SK-N-MC (cell line): ENCODE measurements around the gene RALGDS.

Source experiments
- DNase-seq: peaks from one replicate; pipeline ENCODE4 v3.0.0-alpha.2; 2011; ENCODE audit warnings: low read depth, low spot score
- H3K27ac ChIP-seq: fragments of 200-600 bp; sonication (generic); 2 replicates; pipeline ENCODE4 v1.5.1; 2016; ENCODE audit warnings: mixed run types
- H3K36me3 ChIP-seq: fragments of 200-600 bp; sonication (generic); 2 replicates; pipeline ENCODE4 v1.6.1; 2017; ENCODE audit warnings: antibody characterized with exemption, low read length, mixed read lengths; ENCODE audit not compliant: insufficient read depth
- H3K4me3 ChIP-seq: fragments of 200-600 bp; sonication (generic); 2 replicates; pipeline ENCODE4 v1.5.1; 2016
- H3K9ac ChIP-seq: fragments of 200-600 bp; sonication (generic); 2 replicates; pipeline ENCODE4 v1.8.0; 2017; ENCODE audit warnings: mixed run types, mixed read lengths; ENCODE audit not compliant: insufficient read length
- H3K9me3 ChIP-seq: fragments of 200-600 bp; sonication (generic); 2 replicates; pipeline ENCODE4 v1.6.1; 2017; ENCODE audit warnings: low read depth, mild to moderate bottlenecking, antibody characterized with exemption, low read length, moderate library complexity, mixed read lengths
- EZH2 ChIP-seq: fragments of 200-600 bp; sonication (generic); IDR thresholded peaks from one replicate; pipeline ENCODE4 v1.6.1; 2017; ENCODE audit warnings: antibody characterized with exemption
- FOXP2 ChIP-seq: optimal IDR thresholded peaks from 2 replicates; pipeline ENCODE3; 2011; ENCODE audit warnings: mild to moderate bottlenecking, moderate library complexity; ENCODE audit not compliant: insufficient read depth; ENCODE audit errors: extremely low read length, control extremely low read depth
- POLR2AphosphoS5 ChIP-seq: IDR thresholded peaks from 2 replicates; pipeline ENCODE4 v1.6.1; 2012; ENCODE audit warnings: mild to moderate bottlenecking, low read depth, low read length, borderline replicate concordance

The RALGDS gene

DNA sequence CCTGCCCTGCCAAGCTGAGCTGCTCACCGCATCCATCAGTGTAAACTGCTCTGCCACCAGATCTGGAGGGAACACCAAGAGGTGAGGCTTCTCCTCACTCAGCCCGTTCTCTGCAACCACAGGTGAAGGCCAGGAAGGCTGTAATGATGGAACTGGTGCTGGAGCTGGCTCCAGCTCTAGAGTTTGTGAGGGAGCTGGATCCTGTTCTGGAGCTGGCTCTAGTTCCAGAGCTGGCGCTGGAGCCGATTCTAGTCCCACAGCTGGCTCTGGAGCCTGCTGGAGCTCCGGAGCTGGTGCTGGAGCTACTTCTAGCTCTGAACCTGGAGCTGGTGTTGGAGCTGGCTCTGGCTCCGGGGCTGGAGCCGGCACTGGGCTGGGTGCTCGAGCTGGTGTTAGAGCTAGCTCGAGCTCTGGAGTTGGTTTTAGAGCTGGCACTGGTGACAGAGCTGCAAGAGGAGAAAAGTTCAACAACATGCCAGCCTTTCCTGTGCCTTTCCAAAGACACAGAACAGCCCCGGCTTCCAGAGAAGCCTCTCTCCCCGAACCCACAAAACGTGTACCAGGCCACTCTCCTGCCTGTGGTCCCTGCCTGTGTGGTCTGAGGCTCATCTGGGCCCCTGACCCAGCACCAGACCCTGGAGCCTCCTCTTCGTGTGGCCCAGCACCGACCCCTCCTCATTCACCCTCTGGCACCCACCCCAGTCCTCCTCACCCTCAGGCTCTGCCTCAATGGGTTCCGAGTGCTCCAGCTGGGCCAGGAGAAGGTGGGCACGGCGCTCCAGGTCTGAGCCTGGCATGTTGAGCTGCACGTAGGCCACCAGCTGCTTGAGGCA, 12.9 kb downstream of the RALGDS start:
- no peak overlapping the region for H3K9ac ChIP-seq
- no peak overlapping the region for H3K27ac ChIP-seq
- DNase-seq = no peak
- H3K4me3 ChIP-seq = no peak overlapping the region
- H3K36me3 ChIP-seq = peaks cover 20% of the 10 kb centered on the region; the same call in 1 of the 2 replicates
- TF ChIP-seq POLR2AphosphoS5 = no peak
- no peaks in the 10 kb centered on the region for H3K9me3 ChIP-seq

DNA sequence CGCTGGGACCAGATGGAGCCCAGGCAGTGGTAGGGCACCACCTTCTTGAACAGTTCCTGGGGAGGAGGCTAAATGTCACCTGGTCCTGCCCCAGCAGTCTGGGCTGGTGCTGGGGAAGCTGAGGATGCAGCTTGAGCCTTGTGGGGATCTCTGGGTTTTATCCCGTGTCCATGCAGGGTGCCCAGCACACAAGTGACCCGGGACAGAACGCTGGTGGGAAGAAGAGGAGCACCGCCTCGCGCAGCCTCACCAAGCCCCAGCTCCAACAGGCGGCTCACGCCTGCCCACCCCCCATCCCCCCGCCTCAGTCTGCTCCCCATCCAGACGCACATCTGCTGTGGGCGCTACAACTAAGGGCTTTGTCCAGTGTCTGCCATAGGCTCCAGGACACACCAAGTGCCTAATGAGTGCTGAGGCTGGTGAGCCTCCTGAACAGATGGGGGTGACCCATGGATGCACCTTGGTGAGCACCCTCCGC, 13.8 kb downstream of the RALGDS start:
- Histone ChIP-seq H3K27ac (no peak overlapping the region), H3K4me3 (no peak overlapping the region), H3K9me3 (no peaks in the 10 kb centered on the region), H3K36me3 (peaks cover 27% of the 10 kb centered on the region; the same call in 1 of the 2 replicates), H3K9ac (no peak overlapping the region)
- DNase-seq = no peak
- no peak for TF ChIP-seq POLR2AphosphoS5
- TF ChIP-seq FOXP2 = no peak
- TF ChIP-seq EZH2 = no peak

DNA sequence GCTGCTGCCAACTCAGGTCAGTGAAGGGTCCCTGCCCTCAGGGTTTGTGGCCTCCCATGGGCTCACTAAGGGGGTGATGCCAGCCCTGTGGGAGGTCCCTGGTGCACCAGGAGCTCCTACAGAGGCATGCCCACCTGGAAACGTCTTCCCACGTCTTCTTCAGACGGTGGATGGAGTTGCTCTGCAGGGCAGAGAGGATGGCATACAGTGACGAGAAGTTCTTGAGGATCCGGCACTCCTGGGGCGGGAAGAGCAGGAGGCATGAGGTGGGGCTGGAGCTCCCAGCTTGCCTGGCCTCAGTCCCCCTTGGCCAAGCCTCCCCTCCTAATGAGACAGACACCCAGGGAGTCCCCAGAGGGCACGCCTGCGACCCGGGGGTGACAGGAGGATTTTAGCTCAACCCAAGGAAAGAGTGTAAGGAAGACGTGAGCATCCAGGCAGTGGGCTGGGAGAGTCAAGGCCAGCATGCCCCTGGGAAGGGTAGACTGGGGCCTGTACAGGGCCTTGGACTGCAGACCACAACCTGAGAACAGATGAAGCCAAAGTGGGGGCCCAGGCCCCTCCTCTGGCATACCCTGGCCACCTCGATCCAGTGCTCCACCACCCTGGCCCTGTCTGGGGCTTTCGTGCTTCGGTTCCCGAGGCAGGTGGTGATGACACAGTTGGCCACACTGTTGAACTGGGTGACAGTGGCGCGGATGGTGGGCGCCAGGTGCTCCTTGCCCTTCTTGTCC, 14.4 kb downstream of the RALGDS start:
- DNase-seq = no peak
- H3K27ac ChIP-seq = no peak overlapping the region
- peaks cover 33% of the 10 kb centered on the region; the same call in 1 of the 2 replicates for H3K36me3 ChIP-seq
- H3K9me3 ChIP-seq = no peaks in the 10 kb centered on the region
- TF ChIP-seq FOXP2 (no peak), EZH2 (no peak), POLR2AphosphoS5 (no peak)
- no peak overlapping the region for H3K9ac ChIP-seq
- H3K4me3 ChIP-seq = no peak overlapping the region

DNA sequence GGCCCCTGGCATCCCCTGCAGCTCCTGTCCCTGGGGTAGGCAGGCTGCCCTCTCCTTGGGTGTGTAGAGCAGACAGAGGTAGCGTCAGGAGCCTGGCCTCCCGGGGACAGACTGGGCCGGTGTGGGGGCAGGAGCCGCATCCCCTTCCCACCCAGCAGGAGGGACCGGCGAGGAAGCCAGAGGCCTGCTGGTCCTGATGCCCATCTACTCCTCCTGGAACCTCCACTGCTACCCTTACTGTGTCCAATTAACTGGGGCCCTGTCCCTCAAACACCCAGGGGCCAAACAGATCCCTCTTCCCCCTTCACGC, 15.6 kb downstream of the RALGDS start:
- H3K36me3 ChIP-seq = peaks cover 39% of the 10 kb centered on the region; the same call in 1 of the 2 replicates
- no peaks in the 10 kb centered on the region for H3K9me3 ChIP-seq
- DNase-seq = no peak
- H3K4me3 ChIP-seq = no peak overlapping the region
- TF ChIP-seq POLR2AphosphoS5 = no peak
- TF ChIP-seq FOXP2 = no peak
- TF ChIP-seq EZH2 = no peak
- H3K27ac ChIP-seq = no peak overlapping the region
- no peak overlapping the region for H3K9ac ChIP-seq

DNA sequence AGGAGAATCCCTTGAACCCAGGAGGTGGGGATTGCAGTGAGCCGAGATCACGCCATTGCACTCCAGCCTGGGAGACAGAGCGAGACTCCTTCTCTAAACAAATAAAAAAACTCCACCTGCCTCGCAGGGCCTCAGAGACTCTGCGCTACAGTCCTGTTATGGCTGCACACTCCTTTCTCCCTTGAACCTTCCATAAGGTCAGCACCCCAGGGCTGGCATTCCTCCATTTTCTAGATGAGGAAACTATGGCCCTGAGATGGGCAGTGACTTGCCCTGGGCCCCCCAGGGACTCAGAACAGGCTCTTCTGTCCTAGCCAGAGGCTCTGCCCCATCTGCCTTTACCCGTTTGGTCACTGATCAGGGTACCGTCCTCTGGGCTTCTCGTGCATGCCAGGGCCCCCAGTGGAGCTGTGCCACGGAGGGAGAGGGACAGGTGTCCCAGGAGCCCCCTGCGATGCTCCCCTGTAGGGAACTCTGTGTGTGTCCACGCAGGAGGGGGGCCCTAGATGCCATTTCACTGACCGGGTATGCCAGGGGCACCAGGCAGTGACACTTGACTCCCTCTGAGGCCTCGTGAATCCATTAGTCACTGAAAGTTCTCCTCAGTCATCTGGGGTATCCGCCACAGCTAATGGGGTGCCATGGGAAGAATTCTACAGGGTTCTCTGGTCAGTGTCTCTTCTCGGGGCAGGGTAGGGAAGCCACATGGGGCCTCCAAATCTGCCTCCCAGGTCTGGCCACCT, 16.2 kb downstream of the RALGDS start:
- H3K4me3 ChIP-seq = no peak overlapping the region
- no peak overlapping the region for H3K9ac ChIP-seq
- TF ChIP-seq EZH2 = no peak
- TF ChIP-seq FOXP2 = no peak
- no peak for TF ChIP-seq POLR2AphosphoS5
- H3K9me3 ChIP-seq = no peaks in the 10 kb centered on the region
- H3K36me3 ChIP-seq = peaks cover 40% of the 10 kb centered on the region; the same call in 1 of the 2 replicates
- no peak overlapping the region for H3K27ac ChIP-seq
- no peak for DNase-seq

DNA sequence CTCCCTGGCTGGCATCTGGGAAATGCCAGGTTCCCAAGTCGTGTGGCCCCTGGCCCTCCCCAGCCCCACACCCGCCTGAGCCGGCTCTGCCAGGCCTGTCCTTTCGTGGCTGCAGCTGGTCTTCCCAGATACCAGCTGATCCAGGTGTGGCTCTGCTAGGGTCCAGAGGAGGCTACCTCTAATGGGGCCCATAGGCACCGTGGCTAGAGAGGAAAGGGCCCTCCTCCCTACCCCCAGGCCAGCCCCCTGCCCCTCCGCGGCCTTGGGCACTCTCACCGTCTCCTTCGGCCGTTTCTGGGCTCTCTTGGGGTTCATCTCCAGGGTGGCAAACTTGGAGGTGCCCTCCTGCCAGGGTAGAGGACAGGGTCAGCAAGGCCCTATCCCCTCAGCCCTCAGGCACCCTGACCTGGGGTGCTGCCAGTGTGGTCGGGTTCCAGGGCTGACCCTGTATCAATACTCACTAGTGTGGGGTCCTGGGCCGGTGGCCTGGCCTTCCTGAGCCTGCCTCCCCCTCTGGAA, 17.0 kb downstream of the RALGDS start:
- H3K9ac ChIP-seq = no peak overlapping the region
- no peaks in the 10 kb centered on the region for H3K9me3 ChIP-seq
- H3K36me3 ChIP-seq = peaks cover 42% of the 10 kb centered on the region; the same call in 1 of the 2 replicates
- DNase-seq = no peak
- no peak overlapping the region for H3K27ac ChIP-seq
- TF ChIP-seq EZH2 (no peak), POLR2AphosphoS5 (no peak), FOXP2 (no peak)
- no peak overlapping the region for H3K4me3 ChIP-seq

DNA sequence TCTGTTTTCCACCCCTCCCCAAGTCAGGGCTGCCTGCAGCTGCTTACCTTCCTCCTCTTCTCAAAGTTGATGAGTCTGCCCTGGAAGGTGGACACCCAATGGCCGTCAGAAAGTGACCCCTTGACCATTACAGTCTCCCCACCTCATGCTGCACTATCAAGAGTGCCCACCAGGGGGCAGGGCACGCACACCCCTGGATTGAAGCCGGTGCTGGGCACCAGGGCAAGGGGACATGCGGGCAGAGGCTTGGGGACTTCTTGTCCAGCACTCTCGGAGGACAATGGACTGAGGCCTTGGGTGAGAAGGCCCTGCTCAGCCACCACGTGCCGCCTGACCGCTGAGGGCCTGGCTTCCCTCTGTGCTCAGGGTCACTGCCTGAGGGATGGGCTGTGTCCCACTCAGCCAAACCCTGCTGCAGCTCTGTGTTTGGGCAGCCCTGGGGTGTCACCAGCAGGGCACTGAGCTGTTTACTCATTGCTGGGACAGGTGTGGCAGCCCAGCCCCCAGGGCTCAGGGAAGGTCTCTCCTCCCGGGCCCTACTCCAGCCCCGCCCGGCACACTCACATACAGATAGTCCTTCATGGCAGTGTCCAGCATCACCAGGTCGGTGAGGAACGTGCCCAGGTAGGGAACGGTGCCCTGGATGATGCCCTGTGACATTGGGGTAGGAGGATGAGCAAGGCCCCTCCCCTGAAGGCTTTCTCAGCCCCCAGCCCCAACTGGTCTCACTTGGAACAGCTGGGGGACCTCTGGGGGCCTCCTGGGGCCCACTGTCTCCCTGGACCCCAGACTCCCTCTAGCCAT, 17.7 kb downstream of the RALGDS start:
- TF ChIP-seq FOXP2 = no peak
- TF ChIP-seq POLR2AphosphoS5 = no peak
- no peak for TF ChIP-seq EZH2
- Histone ChIP-seq H3K4me3 (no peak overlapping the region), H3K9ac (no peak overlapping the region), H3K36me3 (peaks cover 49% of the 10 kb centered on the region; the same call in 1 of the 2 replicates), H3K27ac (no peak overlapping the region), H3K9me3 (no peaks in the 10 kb centered on the region)
- no peak for DNase-seq
